ENCODE data around the gene MED1. TPM values are rescaled to one million over a fixed set of nuclear protein-coding genes. Genes with fewer than 3 reads are reported as not detected.

The MED1 gene
- total RNA-seq, 4 donors from 2014 or later: 22.4 to 29.6 (median 25.0) TPM

DNA sequence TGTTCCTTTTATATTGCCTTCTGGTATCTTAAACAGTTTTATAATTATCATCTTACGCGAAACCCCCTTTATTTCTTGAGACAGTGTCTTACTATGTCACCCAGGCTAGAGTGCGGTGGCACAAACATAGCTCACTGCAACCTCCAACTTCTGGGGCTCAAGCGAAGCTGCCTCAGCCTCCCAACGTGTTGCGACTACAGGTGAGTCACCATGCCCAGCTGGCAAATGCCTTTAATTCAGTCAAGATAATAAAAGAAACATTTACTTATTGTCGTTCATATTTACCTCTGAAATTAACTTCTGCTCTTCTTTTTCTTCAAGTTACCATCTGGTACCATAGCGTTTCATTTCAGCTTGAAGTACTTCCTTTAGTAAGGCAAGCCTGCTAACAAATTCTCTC, 93.6 kb downstream of the MED1 start:
- Histone ChIP-seq H3K36me3 (no peaks in the 10 kb centered on the region), H3K4me3 (replicated peaks in 1 of 3) (no peak overlapping the region), H3K4me1 (no peaks in the 10 kb centered on the region), H3K9me3 (no peaks in the 10 kb centered on the region), H3K27me3 (no peaks in the 10 kb centered on the region), H3K27ac (no peak overlapping the region)
- WGBS, 2 donors: 88 to 94% methylated on average over 8 of the region's 8 CpGs
- TF ChIP-seq, protein P1, sequence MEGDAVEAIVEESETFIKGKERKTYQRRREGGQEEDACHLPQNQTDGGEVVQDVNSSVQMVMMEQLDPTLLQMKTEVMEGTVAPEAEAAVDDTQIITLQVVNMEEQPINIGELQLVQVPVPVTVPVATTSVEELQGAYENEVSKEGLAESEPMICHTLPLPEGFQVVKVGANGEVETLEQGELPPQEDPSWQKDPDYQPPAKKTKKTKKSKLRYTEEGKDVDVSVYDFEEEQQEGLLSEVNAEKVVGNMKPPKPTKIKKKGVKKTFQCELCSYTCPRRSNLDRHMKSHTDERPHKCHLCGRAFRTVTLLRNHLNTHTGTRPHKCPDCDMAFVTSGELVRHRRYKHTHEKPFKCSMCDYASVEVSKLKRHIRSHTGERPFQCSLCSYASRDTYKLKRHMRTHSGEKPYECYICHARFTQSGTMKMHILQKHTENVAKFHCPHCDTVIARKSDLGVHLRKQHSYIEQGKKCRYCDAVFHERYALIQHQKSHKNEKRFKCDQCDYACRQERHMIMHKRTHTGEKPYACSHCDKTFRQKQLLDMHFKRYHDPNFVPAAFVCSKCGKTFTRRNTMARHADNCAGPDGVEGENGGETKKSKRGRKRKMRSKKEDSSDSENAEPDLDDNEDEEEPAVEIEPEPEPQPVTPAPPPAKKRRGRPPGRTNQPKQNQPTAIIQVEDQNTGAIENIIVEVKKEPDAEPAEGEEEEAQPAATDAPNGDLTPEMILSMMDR (IDR thresholded peaks at IDR 0.05): no peak
- no peak for TF ChIP-seq POLR2A (IDR thresholded peaks at IDR 0.05)
- DNase-seq: no peak
- intact Hi-C loops (cut with DNase I): no loop called here

Other genes with a start within 250 kb of the MED1 start
- gene STAC2, start 225.3 kb downstream of the MED1 start, total RNA-seq: not detected
- gene FBXL20, start 49.6 kb downstream of the MED1 start, total RNA-seq: 10 to 100 TPM; 17.2 to 27.7 (median 22.2) TPM
- 10 to 100 TPM; 46.1 to 71.6 (median 50.6) TPM for gene CDK12, start 10.2 kb upstream of the MED1 start, total RNA-seq
- gene NEUROD2, start 156.7 kb upstream of the MED1 start, total RNA-seq: not detected
- gene PPP1R1B, start 175.7 kb upstream of the MED1 start, total RNA-seq: 1 to 10 TPM in 1 of 4 donors, not detected in 3; 1.2 TPM
- 10 to 100 TPM; 44.5 to 73.6 (median 53.0) TPM for gene STARD3, start 185.9 kb upstream of the MED1 start, total RNA-seq
- 1 to 10 TPM in 3 of 4 donors, under 1 TPM in 1; 0.63 to 2.1 (median 1.5) TPM for gene TCAP, start 214.1 kb upstream of the MED1 start, total RNA-seq
- 1 to 10 TPM in 3 of 4 donors, not detected in 1; 1.1 to 3.3 (median 1.2) TPM for gene PNMT, start 217.2 kb upstream of the MED1 start, total RNA-seq
- 10 to 100 TPM; 55.6 to 88.1 (median 72.7) TPM for gene PGAP3, start 236.8 kb upstream of the MED1 start, total RNA-seq
- gene ERBB2, start 248.8 kb upstream of the MED1 start, total RNA-seq: 100 to 1,000 TPM in 3 of 4 donors, 10 to 100 TPM in 1; 74.3 to 170 (median 139) TPM

Measured in thyroid gland (tissue), 4 donors.